Prostate gland (tissue), 2 donors: Measurements from ENCODE around the gene ZNF397.

ENCODE experiments used
- CTCF ChIP-seq, 4 experiments: fragments of 200-600 bp in 2 of 4; fragments of 450-650 bp in 2 of 4; sonication (generic) in 2 of 4; IDR thresholded peaks; 1 replicate in 3 of 4; 2 replicates in 1 of 4; pipeline ENCODE4 v1.5.1; 2016 to 2019; ENCODE audit warnings: antibody characterized with exemption in 4 of 4, mild to moderate bottlenecking in 2 of 4, moderate library complexity in 2 of 4
- POLR2AphosphoS5 ChIP-seq: sonication (generic); formaldehyde crosslinking; IDR thresholded peaks from one replicate; pipeline ENCODE4 v1.6.1; 2017; ENCODE audit warnings: antibody characterized with exemption

DNA sequence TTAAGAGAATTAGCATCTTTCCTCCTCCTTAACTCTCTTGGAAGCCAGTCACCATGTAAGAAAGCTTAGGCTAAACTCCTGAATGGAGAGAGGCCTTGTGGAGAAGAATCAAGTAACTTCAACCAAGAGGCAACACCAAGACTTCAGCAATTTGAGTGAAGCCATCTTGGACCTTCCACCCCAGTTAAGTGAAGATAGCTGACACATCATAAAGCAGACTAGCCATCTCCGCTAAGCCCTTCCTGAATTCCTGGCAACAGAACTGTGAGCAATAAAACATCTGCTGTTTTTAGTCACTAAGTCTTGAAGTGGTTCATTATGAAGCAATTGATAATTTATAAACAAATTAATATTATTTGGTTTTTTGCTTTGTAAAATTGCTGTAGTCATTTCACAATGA lies 1.5 kb upstream of the ZNF397 start:
- TF ChIP-seq CTCF (IDR thresholded peaks at IDR 0.05) (no peak), POLR2AphosphoS5 (no peak)
